Stimulated activated CD4-positive, alpha-beta T cell treated with anti-CD3 and anti-CD28 coated beads, TNF-alpha, amount 100 ng/mL, for 24 hours (primary cell): ENCODE data around the gene TRIM40.

Experiments used
- DNase-seq, 3 experiments: peaks; one replicate each; pipeline ENCODE4 v3.0.0-alpha.2; 2020; ENCODE audit warnings: low read depth in 3 of 3

TRIM40 gene, protein sequence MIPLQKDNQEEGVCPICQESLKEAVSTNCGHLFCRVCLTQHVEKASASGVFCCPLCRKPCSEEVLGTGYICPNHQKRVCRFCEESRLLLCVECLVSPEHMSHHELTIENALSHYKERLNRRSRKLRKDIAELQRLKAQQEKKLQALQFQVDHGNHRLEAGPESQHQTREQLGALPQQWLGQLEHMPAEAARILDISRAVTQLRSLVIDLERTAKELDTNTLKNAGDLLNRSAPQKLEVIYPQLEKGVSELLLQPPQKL

DNA sequence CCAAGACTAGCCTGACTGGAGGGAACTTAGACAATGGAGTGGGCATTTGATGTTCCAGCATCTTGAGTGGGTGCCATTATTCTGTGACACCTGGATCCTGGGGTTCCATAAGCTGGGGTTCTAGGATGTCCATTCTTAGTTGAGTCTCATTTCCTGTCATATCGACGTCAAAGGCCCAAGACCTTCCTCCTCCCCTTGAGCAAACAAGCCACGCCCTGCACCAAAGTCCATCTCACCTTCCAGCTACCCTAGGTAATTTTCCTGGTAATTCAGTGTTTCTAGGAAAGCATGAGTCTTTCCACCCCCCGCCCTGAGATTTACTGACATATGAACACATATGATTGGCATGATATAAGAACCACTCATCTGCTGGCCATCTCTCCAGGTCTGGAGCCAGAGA lies at the start of gene TRIM40:
TRIM40 (plus strand) TSS at position 384 of the 400 bp plus-strand sequence. CDS start 897 bp downstream, outside the sequence.
- no peak for DNase-seq

GRCh38 chr6:30087876-30088275 lies 48.1 kb upstream of the TRIM40 start:
- no peak for DNase-seq

GRCh38 chr6:30091577-30092381 lies 44.2 kb upstream of the TRIM40 start:
- DNase-seq, result no peak

DNA sequence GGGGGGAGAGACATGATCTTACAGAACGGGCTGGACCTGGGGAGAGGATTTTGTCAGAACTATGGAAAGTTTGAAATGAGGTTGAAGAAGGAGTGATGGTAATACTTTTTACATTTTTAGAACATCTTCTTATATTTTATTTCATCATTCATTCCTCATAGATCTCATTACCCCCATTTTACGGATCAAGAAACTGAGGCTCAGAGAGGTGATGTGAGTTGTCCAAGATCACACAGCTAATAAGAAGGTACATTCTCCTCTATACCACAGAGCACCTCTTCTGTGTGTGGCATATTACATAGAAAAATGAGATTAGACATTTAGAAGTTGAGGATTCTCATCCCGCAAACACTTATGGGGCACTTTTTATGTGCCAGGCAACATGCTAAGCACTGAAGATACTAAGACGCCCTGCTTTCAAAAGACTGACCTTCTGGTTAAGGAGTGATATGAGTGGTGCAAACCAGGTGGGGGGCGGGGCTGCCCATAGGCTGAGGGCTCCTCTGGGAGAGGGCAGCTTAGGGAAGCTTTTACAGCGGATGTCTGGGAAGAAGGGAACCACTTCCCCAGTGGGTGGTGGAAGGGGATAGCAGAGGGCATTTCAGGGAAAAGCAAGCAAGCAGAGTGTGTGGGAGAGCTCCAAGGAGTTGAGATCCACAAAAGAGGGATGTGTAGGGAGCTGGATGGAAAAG lies 42.9 kb upstream of the TRIM40 start:
- DNase-seq, result no peak

GRCh38 chr6:30093951-30094661 lies 41.8 kb upstream of the TRIM40 start:
- DNase-seq, result no peak

GRCh38 chr6:30096829-30097228 lies 39.1 kb upstream of the TRIM40 start:
- DNase-seq, result no peak

GRCh38 chr6:30097902-30098768 lies 37.8 kb upstream of the TRIM40 start:
- DNase-seq, result no peak

DNA sequence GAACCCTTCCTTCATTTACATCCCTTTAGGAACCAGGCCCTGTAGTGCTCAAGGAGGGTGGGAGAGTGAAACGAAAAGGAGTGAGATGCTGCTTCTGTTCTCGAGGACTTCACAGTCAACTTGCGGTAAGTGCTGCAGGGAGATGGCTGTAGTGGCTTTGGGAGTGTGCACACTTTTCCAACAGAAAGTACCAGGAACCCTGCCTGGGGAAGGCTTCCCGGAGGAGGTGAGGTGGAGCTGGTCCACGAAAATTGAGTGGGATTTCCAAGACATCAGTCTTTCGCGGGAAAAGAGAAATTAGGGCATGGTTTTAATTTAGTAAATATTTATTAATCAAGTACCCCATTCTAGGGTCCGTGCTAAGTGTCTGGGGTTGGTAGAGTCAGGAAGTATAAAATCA lies 35.8 kb upstream of the TRIM40 start:
- DNase-seq, result no peak

DNA sequence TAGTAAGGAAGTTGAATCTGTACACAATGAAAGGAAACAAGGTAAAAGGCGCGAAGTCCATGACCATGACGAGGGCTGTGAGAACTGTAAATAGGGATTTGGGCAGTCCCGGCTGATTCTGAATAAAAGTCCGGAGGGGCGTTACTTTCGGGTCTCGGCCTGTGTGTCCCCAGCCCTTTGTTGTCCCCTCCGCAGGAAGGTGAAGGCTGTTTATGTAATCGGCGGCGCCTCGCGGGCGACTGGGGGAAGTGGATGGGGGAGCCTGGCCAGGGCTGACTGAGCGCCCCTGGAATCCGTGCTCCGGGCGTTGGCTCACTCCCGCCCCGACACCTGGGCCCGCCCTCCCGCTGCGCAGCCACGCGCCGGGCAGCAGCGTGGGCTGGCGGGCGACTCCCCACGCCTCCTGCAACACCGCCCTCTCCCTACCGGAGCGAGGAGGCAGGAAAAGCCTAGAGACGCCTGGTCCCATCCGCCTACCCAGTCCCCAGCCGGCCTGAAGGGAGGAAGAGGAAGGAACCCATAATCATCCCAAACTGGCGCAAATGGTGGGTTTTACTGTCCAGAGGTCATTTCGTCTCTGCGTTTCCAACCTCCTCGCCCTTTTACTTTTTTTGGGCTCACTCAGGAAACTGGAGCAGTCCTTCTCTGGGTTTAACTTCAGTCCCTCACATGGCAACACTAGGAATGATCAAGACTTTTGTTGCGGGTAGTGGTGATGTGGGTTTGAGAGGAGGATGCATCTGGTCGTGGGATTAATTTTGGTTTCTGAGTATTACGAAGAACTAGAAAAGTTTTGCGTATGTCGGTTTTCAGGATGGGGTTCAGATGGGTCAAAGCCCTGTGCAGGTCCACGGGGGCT lies 35.1 kb upstream of the TRIM40 start:
- no peak for DNase-seq

GRCh38 chr6:30101444-30102413 lies 34.2 kb upstream of the TRIM40 start:
- peak; percentile 48 to 73 (median 60) for DNase-seq

GRCh38 chr6:30102414-30102969 lies 33.4 kb upstream of the TRIM40 start:
- no peak for DNase-seq

DNA sequence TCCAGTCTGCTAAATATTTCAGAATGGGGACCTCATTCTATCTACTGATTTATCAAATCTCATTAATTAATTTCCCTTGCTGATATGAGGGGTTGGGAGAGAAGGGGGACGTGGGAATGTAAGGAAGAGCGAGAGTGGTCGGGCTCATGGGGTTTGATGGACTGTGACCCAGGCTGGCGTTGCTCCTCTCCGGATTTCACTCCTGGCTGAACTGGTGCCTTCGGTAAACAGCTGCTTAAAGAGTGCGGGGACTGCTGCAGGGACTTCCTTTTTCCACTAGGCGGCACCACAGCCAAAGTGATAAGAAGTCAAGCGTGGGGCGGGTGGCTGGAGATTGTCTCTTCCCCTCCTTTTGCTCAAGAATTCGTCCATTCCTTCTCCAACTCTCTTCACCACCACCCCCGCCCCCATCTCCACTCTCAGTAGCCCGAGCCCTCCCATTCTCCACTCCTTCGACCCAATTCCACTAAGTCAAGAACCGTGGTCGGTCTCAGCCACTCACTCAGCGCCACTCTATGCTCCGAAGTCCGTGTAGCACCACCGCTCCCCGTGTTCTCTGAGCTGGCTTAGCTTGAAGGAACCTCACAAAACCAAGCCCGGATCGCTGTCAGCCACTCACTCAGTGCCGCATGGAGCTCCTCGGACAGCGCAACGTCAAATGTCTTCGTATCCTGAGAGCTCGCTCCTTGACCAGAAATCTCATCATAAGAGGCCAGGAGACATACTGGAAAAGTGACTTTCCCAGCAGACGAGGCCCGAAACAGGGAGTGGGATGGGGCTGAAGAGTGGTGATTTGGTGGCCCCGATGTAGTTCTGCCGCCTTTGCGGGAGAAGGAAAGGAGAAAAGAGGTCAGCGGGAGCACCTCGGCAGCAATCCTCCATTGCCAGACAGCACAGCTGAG lies 32.7 kb upstream of the TRIM40 start:
- DNase-seq, result peak; percentile 59 to 79 (median 79)

DNA sequence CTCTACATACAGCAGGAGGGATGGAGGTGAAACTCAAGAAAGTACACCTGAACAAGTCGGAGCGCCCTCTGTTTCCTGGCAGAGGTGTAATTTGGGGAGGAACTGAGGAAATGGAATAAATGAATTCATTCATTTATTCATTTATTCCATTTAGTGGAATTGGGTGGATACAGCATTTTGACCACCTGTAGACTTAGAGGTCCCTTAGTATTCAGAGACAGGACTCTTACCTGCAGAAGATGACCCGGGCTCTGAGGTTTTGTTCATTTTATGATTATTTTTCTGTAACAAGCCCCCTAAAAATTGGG lies 32.1 kb upstream of the TRIM40 start:
- DNase-seq, result no peak

DNA sequence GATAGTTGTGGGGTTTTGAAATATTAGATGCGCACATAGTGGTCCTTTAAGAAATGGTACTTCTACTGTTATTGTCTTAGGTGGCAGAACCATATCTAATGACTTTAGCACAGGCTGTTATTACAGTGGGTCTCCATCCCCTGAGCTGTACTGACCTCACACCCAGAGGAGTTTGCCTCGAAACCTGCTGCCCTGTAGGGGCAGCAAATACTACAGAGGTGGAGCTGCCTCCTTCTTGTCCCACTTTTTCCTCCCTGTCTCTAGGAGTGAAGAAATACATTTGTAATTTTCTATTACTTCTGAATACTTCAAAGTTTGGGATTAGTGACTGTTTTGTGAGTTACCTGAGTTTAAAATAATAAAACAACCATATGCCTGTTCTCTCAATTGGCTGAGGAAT lies 31.3 kb upstream of the TRIM40 start:
- no peak for DNase-seq

DNA sequence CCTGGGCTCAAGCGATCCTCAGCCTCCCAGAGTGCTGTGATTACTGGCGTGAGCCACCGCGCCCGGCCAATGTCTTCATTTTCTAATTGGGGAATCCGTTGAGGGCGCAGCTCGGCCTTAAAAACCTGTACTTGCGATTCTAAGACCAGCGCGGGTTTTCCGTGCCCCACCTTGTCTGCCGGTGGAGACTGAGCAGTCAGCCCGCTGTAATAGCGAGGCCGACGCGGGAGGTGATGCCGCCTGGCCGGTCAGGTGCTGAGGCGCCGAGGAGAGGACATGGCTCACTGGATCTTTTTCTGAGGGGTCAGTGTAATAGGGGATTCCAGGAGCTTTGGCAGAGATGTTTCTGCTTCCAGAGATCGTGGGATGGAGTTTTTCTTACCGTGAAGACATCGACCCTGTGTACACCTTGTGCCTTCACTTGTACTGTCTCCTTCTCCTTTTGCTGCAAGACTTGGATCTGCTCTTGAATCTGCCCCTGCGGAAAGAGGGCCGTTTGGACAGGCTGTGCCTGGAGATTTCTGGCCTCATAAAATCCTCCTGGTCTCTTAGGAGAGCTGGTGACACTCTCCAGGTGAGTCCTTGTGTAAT lies 24.6 kb upstream of the TRIM40 start:
- no peak for DNase-seq

DNA sequence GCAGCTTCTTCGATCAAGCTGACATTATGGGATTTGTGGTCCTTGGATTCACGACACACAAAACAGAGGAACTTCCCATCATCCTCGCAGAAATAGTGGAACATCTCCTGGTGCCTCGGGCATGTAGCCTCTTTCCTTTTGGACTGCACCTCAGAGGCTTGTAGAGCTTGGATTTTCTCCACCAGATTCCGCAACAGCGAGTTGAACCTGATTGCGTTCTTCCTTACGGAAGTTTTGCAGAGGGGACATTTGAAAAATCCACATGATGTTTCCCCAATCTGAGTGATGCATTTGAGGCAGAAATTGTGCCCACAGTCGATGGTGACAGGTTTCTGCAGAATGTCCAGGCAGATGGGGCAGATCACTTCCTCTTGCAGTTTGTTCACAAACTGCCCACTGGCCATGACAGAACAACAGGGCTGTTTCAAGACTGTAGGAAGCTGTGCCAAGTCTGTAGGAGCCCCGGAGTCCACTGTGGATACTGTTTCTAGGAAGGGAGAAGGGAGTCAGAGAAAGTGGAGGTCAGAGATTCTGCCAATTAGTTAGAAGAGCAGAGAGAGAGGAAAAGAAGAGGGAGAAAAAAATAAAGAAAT lies 23.4 kb upstream of the TRIM40 start:
- DNase-seq, result no peak
